Measurements from ENCODE around the gene RRN3. TPM values are rescaled to one million over a fixed set of nuclear protein-coding genes. Genes with fewer than 3 reads are reported as not detected.
"Not testable (repeated sequence)": the region's sequence is repeated elsewhere in the genome, so short reads cannot be mapped to it uniquely, and the experiment has no call there.

The RRN3 gene
- total RNA-seq, 1 donor from 2014 or later = 29.9 TPM

DNA sequence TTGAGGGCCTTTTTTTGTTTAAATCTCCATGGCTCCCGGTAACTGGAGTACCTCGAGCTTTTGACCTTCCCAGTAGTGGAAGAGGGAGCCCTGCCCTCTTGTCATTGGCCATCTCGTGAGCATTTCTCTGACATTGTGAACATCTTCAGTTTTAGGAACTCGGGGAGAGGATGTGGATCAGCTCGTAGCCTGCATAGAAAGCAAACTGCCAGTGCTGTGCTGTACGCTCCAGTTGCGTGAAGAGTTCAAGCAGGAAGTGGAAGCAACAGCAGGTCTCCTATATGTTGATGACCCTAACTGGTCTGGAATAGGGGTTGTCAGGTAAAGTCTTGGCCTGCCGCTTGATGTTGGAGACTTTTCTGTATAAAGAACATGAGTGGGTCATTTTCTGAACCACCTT, 62.5 kb downstream of the RRN3 start:
- H3K36me3 Mint-ChIP-seq = peaks cover 28% of the 10 kb centered on the region
- H3K27ac Mint-ChIP-seq = no peak overlapping the region
- no peak overlapping the region for H3K4me3 Mint-ChIP-seq
- TF ChIP-seq, protein P1, sequence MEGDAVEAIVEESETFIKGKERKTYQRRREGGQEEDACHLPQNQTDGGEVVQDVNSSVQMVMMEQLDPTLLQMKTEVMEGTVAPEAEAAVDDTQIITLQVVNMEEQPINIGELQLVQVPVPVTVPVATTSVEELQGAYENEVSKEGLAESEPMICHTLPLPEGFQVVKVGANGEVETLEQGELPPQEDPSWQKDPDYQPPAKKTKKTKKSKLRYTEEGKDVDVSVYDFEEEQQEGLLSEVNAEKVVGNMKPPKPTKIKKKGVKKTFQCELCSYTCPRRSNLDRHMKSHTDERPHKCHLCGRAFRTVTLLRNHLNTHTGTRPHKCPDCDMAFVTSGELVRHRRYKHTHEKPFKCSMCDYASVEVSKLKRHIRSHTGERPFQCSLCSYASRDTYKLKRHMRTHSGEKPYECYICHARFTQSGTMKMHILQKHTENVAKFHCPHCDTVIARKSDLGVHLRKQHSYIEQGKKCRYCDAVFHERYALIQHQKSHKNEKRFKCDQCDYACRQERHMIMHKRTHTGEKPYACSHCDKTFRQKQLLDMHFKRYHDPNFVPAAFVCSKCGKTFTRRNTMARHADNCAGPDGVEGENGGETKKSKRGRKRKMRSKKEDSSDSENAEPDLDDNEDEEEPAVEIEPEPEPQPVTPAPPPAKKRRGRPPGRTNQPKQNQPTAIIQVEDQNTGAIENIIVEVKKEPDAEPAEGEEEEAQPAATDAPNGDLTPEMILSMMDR (conservative IDR thresholded peaks at IDR 0.05) = no peak
- no peaks in the 10 kb centered on the region for H3K9me3 Mint-ChIP-seq
- DNase-seq (ENCODE audit: extremely low spot score, unreplicated experiment) = no peak
- H3K4me1 Mint-ChIP-seq (ENCODE audit: unreplicated experiment) = peaks cover 11% of the 10 kb centered on the region
- no peaks in the 10 kb centered on the region for H3K27me3 Mint-ChIP-seq

- no peak overlapping the region for H3K27ac Mint-ChIP-seq
- H3K36me3 Mint-ChIP-seq = peaks cover 28% of the 10 kb centered on the region
- H3K27me3 Mint-ChIP-seq = no peaks in the 10 kb centered on the region
- no peak overlapping the region for H3K4me3 Mint-ChIP-seq
- H3K9me3 Mint-ChIP-seq = no peaks in the 10 kb centered on the region
- DNase-seq (ENCODE audit: extremely low spot score, unreplicated experiment) = no peak
- peaks cover 11% of the 10 kb centered on the region for H3K4me1 Mint-ChIP-seq (ENCODE audit: unreplicated experiment)
- TF ChIP-seq, protein P1 (conservative IDR thresholded peaks at IDR 0.05) = no peak
Observed at GRCh38 chr16:15031179-15031578, 62.9 kb downstream of the RRN3 start.

DNA sequence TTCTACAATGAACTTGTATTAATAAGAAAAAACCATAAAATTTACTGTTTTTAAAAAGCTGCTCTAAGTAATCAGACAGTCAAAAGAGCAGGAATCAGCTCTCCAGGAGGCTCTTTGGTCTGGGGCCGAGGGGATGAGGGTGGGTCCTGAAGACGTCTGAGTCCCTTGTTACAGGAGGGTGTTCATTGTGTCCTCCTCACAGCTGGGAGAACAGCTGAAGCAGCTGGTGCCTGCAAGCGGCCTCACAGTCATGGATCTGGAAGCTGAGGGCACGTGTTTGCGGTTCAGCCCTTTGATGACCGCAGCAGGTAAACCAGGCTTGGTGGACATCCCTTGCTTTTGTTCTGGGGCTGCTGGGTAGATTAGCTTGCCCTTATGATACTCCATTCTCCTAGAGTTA, 64.3 kb downstream of the RRN3 start:
- Mint-ChIP-seq H3K27ac (peak overlapping the region; percentile 63), H3K36me3 (peaks cover 35% of the 10 kb centered on the region), H3K4me1 (ENCODE audit: unreplicated experiment) (peaks cover 11% of the 10 kb centered on the region)
- not testable (repeated sequence) for DNase-seq (ENCODE audit: extremely low spot score, unreplicated experiment); H3K27me3 Mint-ChIP-seq; H3K4me3 Mint-ChIP-seq; H3K9me3 Mint-ChIP-seq

DNA sequence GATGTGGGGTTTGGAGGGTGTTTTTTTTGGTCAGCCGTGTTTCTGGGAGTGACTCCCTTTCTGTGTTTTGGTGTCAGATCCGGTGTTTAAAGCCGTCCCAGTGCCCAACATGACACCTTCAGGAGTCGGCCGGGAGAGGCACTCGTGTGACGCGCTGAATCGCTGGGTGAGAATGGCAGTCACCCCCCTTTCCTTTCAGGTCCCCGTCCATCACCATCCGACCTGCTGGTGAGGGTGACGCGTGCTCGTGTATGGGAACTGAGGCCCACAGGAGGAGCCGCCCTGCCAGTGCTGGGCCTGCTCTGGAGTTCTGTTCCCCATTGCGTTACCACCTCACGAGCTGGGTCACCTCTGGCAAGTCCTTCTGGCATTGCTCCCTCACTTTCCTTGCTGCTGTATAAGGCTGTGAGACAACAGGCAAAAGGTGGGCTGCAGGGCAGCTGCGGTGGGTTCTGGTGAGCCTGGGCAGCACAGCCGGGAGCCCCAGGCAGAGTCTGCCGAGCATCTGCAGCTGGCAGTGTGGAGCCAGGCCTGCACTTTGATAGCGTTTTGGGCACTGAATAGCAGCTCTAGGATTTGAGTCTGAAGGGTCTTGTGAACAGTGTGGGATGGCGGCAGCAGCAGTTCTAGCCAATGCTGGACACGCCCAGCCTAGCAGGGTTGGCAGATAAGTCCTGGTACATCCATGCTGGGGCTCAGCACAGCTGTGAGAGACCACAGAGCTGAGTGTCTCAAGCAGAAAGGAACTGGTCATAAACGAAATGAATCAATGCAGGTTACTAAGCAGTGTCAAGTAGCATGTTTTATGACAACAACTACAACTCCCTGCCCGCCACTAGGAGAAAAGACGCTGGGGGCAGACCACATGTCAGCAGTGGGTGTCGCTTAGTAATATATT, 65.0 kb downstream of the RRN3 start:
- H3K27me3 Mint-ChIP-seq; DNase-seq (ENCODE audit: extremely low spot score, unreplicated experiment); H3K9me3 Mint-ChIP-seq; H3K4me3 Mint-ChIP-seq: not testable (repeated sequence)
- H3K4me1 Mint-ChIP-seq (ENCODE audit: unreplicated experiment) = peaks cover 11% of the 10 kb centered on the region
- H3K36me3 Mint-ChIP-seq = peaks cover 36% of the 10 kb centered on the region
- peak overlapping the region; percentile 38 for H3K27ac Mint-ChIP-seq

DNA sequence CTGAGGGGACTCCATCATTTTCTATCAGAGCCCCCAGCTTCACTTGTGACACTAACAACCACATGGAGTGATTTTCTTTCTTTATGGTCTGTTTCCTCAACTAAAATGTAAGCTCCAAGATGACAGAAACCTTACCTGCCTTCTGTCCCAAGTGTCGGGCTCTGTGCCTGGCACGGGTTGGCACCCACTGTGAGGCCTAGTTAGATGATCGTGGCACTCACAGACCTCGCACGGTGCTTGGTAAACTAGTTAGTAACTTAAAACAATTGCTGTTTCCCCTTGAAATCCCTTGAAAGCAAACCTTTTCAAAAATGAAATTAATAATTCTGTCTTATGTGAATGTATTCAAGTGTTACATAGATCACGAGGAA, 65.7 kb downstream of the RRN3 start:
- not testable (repeated sequence) for H3K9me3 Mint-ChIP-seq; H3K4me3 Mint-ChIP-seq; H3K27me3 Mint-ChIP-seq; DNase-seq (ENCODE audit: extremely low spot score, unreplicated experiment)
- peaks cover 11% of the 10 kb centered on the region for H3K4me1 Mint-ChIP-seq (ENCODE audit: unreplicated experiment)
- peaks cover 37% of the 10 kb centered on the region for H3K36me3 Mint-ChIP-seq
- peak overlapping the region; percentile 38 for H3K27ac Mint-ChIP-seq

- peaks cover 11% of the 10 kb centered on the region for H3K4me1 Mint-ChIP-seq (ENCODE audit: unreplicated experiment)
- peak overlapping the region; percentile 38 for H3K27ac Mint-ChIP-seq
- not testable (repeated sequence) for H3K9me3 Mint-ChIP-seq; DNase-seq (ENCODE audit: extremely low spot score, unreplicated experiment); H3K27me3 Mint-ChIP-seq; H3K4me3 Mint-ChIP-seq
- peaks cover 43% of the 10 kb centered on the region for H3K36me3 Mint-ChIP-seq
Observed at GRCh38 chr16:15027503-15028344, 66.3 kb downstream of the RRN3 start.

- Mint-ChIP-seq H3K36me3 (peaks cover 50% of the 10 kb centered on the region), H3K4me1 (ENCODE audit: unreplicated experiment) (peaks cover 15% of the 10 kb centered on the region)
- DNase-seq (ENCODE audit: extremely low spot score, unreplicated experiment); H3K9me3 Mint-ChIP-seq; H3K27me3 Mint-ChIP-seq; H3K27ac Mint-ChIP-seq; H3K4me3 Mint-ChIP-seq: not testable (repeated sequence)
Observed at GRCh38 chr16:15027051-15027450, 67.0 kb downstream of the RRN3 start.

DNA sequence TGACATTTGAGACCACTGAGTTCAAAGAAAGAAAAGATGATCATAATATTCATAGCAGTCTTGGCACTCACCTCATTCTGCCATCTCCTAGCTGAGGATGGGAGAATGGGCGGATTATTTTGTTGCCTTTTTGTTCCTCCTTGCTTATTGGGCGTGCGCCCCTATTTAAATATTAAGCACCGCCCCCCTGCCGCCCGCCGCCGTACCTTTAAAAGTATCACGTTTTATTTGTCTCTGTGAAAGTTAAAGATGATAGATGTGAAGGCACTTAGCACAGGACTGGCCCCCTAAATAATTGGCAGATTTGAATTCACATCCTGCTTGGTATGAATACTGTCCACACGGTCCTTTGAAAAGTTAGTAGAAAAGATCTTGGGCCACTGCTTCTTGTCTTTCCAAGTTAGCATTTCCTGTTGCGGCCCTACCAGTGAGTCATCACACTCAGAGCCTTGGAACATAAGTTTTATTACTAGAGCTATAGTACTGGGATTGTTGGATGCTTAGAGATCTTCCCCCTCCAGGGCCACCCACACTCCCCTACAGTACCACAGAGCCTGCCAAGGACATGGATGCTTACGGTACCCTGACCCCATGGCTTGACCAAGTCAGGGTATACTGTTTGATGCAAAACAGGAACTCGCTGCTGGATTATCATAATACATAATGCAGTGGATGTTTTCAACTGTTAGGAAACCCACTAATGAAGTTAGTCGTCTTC, 68.7 kb downstream of the RRN3 start:
- not testable (repeated sequence) for H3K9me3 Mint-ChIP-seq; DNase-seq (ENCODE audit: extremely low spot score, unreplicated experiment); H3K4me3 Mint-ChIP-seq; H3K27me3 Mint-ChIP-seq
- Mint-ChIP-seq H3K36me3 (peaks cover 41% of the 10 kb centered on the region), H3K27ac (peak overlapping the region; percentile 17), H3K4me1 (ENCODE audit: unreplicated experiment) (peaks cover 19% of the 10 kb centered on the region)

DNA sequence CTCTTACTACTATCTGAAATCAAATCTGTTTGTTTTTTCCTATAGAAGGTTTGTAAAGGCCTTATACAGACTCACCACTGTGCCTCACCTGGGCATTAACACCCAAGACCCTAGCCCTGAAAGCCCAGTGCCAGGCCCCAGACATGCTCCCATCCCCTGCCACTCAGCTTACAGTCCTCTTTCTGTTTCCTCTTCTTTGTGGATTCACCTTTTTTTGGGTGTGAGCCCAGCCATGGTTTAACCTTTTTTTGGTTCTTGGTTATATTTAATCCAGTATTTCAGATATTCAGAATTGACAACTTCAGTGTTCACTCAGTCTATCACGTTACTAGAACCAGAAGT, 69.2 kb downstream of the RRN3 start:
- Mint-ChIP-seq H3K4me1 (ENCODE audit: unreplicated experiment) (peaks cover 19% of the 10 kb centered on the region), H3K27ac (peak overlapping the region; percentile 17), H3K36me3 (peaks cover 41% of the 10 kb centered on the region)
- H3K27me3 Mint-ChIP-seq; H3K4me3 Mint-ChIP-seq; H3K9me3 Mint-ChIP-seq; DNase-seq (ENCODE audit: extremely low spot score, unreplicated experiment): not testable (repeated sequence)

- peak overlapping the region; percentile 15 for H3K27ac Mint-ChIP-seq
- peaks cover 46% of the 10 kb centered on the region for H3K36me3 Mint-ChIP-seq
- not testable (repeated sequence) for H3K4me3 Mint-ChIP-seq; H3K27me3 Mint-ChIP-seq; H3K9me3 Mint-ChIP-seq; DNase-seq (ENCODE audit: extremely low spot score, unreplicated experiment)
- H3K4me1 Mint-ChIP-seq (ENCODE audit: unreplicated experiment) = peaks cover 14% of the 10 kb centered on the region
Observed at GRCh38 chr16:15023381-15024077, 70.5 kb downstream of the RRN3 start.

All from type B pancreatic cell (in vitro differentiated cells).